Vagina (tissue), 2 donors: ENCODE results near the gene MTCL1.

Source experiments
- CTCF ChIP-seq, 3 experiments: fragments of 450-650 bp in 2 of 3; fragments of 200-600 bp in 1 of 3; sonication (generic) in 1 of 3; IDR thresholded peaks; one replicate each; pipeline ENCODE4 v1.5.1; 2017 to 2019; ENCODE audit warnings: antibody characterized with exemption in 3 of 3, mild to moderate bottlenecking in 2 of 3, moderate library complexity in 2 of 3
- POLR2A ChIP-seq, 2 donors: fragments of 450-650 bp; IDR thresholded peaks; one replicate each; pipeline ENCODE4 v1.6.1; 2017; ENCODE audit warnings: antibody characterized with exemption in 2 of 2, mild to moderate bottlenecking in 2 of 2, moderate library complexity in 2 of 2

GRCh38 chr18:8865934-8866333 lies 160.6 kb downstream of the MTCL1 start:
- TF ChIP-seq CTCF (IDR thresholded peaks at IDR 0.05) (no peak), POLR2A (IDR thresholded peaks at IDR 0.05) (no peak)
